ENCODE data around the gene CLIP1.

- TF ChIP-seq, protein P1, sequence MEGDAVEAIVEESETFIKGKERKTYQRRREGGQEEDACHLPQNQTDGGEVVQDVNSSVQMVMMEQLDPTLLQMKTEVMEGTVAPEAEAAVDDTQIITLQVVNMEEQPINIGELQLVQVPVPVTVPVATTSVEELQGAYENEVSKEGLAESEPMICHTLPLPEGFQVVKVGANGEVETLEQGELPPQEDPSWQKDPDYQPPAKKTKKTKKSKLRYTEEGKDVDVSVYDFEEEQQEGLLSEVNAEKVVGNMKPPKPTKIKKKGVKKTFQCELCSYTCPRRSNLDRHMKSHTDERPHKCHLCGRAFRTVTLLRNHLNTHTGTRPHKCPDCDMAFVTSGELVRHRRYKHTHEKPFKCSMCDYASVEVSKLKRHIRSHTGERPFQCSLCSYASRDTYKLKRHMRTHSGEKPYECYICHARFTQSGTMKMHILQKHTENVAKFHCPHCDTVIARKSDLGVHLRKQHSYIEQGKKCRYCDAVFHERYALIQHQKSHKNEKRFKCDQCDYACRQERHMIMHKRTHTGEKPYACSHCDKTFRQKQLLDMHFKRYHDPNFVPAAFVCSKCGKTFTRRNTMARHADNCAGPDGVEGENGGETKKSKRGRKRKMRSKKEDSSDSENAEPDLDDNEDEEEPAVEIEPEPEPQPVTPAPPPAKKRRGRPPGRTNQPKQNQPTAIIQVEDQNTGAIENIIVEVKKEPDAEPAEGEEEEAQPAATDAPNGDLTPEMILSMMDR (CRISPR knock-in tag; IDR thresholded peaks at IDR 0.05): no peak
- TF ChIP-seq SETDB1 (CRISPR knock-in tag; IDR thresholded peaks at IDR 0.05; ENCODE audit: borderline replicate concordance): no peak
- no peak for TF ChIP-seq ZFP37 (CRISPR knock-in tag; IDR thresholded peaks at IDR 0.05; ENCODE audit: borderline replicate concordance)
- TF ChIP-seq ZNF552 (CRISPR knock-in tag; IDR thresholded peaks at IDR 0.05; ENCODE audit: borderline replicate concordance): no peak
- TF ChIP-seq NFKBIZ (CRISPR knock-in tag; IDR thresholded peaks at IDR 0.05): no peak
- TF ChIP-seq POLR2A (IDR thresholded peaks at IDR 0.05; ENCODE audit: insufficient read depth in 1 of 2, low read depth in 2 of 2, low read length in 2 of 2): no peak
- no peak for TF ChIP-seq DMAP1 (CRISPR knock-in tag; IDR thresholded peaks at IDR 0.05)
- no peak for TF ChIP-seq POLR2G (IDR thresholded peaks at IDR 0.05; ENCODE audit: low read depth, low read length)
- no peak for TF ChIP-seq HDAC2 (CRISPR knock-in tag; IDR thresholded peaks at IDR 0.05)
- no peak for TF ChIP-seq PHF21A (CRISPR knock-in tag; IDR thresholded peaks at IDR 0.05)
- no peak for TF ChIP-seq MEF2D (CRISPR knock-in tag; IDR thresholded peaks at IDR 0.05)
- no peak for TF ChIP-seq IKZF1 (IDR thresholded peaks at IDR 0.05)
Measured at GRCh38 chr12:122437656-122438121, 15.2 kb upstream of the CLIP1 start.
